Measurements from ENCODE around the gene AVEN.
"Not testable (repeated sequence)": the region's sequence is repeated elsewhere in the genome, so short reads cannot be mapped to it uniquely, and the experiment has no call there.

GRCh38 chr15:33995666-33996065 is 43.3 kb downstream of the AVEN start:
- TF ChIP-seq CTCF, POLR2A (IDR thresholded peaks at IDR 0.05): not testable (repeated sequence)

Measured in heart left ventricle (tissue), 13 donors.